ENCODE data around the gene AAMDC.

Gene AAMDC

DNA sequence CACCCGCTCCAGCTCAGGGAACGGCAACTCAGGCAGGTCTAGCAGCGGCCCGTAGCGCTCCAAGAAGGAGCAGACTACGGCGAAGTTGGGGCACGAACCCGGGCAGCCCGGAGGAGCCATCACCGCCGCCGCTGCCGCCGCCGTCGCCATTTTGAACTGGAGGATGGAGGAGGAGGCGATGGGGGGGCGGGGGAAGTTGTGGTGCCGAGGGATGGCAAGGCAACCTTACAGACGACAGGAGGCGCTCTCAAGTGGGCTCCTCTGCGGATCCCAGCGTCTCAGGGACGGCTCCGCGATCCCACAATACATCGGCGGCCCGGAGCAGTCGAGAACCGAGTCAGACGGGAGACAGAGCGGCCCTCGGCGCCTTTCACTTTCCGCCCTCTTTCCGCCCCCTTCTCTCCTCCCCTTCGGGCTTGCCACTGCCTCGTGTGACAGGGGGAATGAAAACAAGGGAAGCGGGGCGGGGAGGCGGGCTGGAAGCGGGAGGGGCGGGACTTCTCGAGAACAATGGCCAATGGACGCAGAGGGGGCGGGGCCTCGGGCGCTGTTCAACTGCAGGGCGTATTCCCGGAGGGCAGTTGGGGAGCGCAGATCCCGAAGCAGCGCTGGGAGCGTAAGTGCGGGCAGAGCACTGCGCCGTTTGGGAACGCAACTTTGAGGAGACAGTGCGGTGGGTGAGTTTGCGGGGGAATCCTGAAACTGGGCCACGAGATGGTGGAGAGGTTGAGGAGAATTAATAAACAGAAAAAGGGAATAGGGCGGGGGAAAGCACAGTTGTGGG lies at the start of gene AAMDC, which contains the start of gene RSF1:
TSS of gene AAMDC (plus strand) at position 580 of the 784 bp plus-strand sequence. CDS start 21,353 bp downstream, outside the sequence.
TSS of gene RSF1 (minus strand) at position 158 of the 784 bp plus-strand sequence. CDS start at position 150, 8 bp downstream.
- DNase-seq (ENCODE audit: low read depth in 2 of 2), result peak; percentile 98

DNA sequence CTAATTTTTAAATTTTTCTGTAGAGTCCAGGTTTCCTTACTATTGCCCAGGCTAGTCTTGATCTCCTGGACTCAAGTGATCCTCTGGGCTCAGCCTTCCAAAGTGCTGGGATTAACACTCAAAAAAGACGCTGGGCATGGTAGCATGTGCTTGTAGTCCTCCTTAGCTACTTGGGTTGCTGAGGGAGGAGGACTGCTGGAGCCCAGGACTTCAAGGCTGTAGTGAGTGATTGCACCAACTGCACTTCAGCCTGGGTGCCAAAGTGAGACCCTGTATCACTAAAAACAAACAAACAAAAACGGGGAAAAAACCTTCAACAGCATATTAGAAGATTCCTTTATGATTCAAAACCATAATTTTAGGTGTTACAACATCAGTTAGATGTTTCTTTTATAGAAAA lies 45.0 kb upstream of the AAMDC start:
- DNase-seq (ENCODE audit: low read depth in 2 of 2), result no peak

DNA sequence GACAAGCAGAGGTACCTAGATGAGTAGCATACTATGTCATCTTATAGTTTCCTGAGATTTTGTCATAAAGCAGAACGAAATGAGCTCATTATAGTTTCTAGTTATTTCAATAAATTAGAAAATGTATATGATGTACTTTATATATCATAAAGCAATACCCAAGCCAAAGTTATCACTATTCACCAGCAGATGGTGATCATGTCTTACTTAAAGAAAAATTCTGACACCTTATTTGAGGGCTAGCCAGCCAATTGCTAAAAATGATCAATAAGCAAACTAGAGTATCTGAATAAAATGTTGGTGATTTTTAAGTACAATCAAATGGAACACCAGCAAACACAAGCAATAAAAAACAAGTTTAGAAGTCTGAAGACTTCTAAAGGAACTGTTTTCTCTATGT lies 44.5 kb upstream of the AAMDC start:
- DNase-seq (ENCODE audit: low read depth in 2 of 2), result no peak

DNA sequence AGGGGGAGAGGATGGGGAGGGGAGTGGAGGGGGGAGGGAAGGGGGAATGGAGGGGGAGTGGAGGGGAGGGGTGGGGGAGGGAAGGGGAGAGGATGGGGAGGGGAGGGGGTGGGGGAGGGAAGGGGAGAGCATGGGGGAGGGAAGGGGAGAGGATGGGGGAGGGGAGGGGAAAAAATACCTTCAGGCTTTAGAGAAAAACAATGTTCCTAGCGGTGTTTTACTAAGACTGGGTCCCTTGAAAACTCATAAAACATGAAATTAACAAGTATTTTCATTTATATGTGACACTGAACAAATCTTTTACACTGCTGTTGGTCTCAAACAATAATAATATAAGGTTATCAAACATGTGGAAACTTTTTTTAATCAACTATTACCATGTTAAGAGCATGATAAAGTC lies 42.8 kb upstream of the AAMDC start:
- no peak for DNase-seq (ENCODE audit: low read depth in 2 of 2)

DNA sequence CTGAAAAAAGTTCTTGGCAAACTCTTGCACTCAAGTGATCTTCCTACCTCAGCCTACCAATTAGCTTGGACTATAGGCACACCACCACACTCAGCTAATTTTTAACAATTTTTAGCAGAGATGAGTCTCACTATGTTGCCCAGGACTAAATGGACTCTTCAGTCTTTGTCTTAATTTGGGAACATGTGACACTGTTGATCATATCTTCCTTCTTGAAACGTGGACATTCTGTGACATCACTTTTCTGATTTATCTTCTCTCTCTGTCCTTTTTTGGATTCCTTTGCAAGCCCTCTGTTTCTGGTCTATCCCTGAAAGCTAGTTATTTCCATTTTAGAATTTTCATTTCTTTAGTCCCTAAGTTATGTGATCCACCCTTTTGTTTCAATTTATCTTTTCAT lies 42.4 kb upstream of the AAMDC start:
- no peak for DNase-seq (ENCODE audit: low read depth in 2 of 2)

DNA sequence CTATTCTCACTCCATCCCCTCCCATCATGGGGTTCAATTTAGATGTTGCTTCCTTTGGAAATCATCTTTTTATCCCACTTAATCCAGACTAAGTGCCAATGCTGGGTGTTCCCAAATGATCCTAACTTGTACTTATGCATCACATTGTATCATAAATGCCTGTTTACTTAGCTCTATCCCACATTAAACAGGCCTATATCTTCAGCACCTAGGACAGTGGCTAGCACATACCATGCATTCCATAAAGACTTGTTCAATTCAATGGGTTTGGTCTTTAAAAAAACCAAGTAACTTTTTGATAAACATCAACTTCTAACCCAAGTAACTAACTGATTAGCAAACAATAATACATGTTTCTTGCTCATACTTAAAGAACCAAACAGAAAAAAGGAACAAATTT lies 41.0 kb upstream of the AAMDC start:
- peak in 1 of 2 experiments; percentile 3 for DNase-seq (ENCODE audit: low read depth in 2 of 2)

DNA sequence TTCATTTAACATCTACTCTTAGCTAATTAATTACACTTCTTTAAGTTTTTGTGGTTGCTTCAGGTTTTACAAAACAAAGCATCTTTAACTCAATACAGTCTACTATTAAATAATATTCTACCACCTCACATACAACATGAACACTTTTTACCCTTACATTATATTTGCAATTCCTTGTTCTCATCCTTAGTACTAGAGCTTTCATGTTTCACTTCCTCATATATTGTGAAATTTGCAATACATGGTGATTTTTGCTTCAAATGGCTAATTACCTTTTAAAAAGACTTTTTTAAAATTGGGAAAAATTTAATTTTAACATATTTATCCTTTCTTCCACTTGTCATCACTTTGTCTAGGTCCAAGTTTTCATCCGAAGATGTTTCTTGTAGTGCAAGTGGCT lies 37.9 kb upstream of the AAMDC start:
- no peak for DNase-seq (ENCODE audit: low read depth in 2 of 2)

DNA sequence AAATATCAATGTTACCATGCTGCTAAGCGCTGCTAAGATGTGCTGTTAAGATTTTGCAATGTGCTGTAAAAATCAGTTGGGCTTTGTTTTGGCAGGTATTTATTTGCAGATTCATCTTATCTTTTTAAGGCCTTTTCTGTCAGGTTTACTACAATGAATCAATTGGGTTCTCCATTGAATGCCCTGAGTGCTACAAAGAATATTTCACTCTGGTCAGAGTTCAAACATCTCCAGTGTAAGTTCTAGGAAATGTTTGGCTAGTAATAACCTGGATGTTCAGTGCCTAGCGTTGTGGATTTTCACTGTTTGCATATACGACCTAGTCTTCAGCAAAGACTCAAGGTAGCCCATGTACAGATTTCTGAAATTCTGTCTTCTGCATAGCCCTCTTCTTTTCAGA lies 36.4 kb upstream of the AAMDC start:
- DNase-seq (ENCODE audit: low read depth in 2 of 2), result no peak

DNA sequence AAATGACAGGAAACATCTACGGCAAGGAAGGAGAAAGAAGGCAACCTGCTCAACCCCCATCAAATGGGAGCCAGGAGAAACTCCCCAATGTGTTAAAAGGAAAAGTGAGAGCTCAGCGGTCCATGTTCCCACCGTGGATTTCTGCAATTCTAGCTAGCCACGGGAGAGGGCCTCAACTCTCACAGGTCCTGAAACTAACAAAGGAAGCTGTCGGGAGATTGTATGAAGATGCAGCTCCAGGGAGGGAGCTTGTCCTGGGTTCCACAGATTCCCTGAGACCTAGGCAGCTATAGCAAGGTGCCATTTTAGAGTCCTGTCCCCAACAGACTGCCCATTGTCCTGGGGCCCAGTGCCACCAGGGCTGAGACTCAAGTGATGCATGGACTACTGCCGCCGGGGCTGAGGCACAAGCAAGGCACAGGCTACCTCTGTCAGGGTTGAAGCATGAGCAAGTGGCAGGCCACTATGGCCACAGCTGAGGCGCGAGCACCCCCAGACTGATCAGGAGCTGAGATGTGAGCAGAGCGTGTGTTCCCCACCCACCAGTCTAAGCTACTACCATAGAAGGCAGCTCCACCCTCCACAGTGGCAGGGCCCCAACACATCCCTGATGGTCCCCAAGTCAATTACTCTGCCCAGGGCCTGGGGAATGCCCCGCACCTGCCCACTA lies 31.7 kb upstream of the AAMDC start:
- no peak for DNase-seq (ENCODE audit: low read depth in 2 of 2)

DNA sequence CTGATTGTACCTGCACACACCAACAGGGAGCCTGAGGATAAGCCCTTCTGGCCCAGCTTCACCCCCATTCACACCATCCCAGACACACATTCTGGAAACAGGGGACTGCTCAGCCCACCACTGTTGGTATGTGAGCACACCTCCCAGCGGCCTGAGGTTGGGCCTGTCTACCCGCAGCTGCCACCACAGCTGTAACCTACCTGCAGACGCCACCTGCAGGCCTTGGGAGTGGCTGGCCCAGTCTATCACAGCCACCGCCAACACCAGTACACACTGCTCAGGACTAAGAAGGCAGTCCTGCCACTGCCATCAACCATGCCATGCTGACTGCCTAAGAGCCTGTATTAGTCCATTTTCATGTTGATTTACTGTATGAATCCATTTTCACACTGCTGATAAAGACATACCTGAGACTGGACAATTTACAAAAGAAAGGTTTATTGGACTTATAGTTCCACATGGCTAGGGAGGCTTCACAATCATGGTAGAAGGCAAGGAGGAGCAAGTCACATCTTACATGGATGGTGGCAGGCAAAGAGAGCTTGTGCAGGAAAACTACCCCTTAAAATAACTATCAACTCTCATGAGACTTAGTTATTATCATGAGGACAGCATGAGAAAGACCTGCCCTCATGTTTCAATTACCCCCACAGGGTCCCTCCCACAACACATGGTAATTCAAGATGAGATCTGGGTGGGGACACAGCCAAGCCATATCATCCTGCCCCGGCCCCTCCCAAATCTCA lies 31.0 kb upstream of the AAMDC start:
- no peak for DNase-seq (ENCODE audit: low read depth in 2 of 2)

DNA sequence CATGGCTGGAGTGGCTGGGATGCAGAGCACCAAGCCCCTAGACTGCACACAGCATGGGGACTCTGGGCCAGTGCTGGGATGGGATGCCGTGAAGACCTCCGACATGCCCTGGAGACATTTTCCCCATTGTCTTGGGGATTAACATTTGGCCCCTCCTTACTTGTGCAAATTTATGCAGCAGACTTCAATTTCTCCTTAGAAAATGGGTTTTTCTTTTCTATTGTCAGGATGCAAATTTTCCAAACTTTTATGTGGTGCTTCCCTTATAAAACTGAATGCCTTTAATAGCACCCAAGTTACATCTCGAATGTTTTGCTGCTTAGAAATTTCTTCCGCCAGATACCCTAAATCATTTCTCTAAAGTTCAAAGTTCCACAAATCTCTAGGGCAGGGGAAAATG lies 29.6 kb upstream of the AAMDC start:
- no peak for DNase-seq (ENCODE audit: low read depth in 2 of 2)

DNA sequence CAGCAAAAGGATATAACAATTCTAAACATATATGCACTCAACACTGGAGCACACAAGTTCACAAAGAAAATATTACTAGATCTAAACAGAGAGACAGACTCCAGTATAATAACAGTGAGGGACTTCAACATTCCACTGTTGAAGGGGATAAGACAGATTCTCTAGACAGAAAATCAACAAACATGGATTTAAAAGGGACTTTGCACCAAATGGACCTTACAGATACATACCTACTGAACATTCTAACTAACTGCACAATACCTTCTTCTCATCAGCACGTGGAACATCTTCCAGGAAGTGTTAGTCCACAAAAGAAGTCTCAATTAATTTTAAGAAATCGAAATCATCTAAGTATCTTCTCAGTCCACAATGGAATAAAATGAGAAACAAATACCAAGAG lies 27.0 kb upstream of the AAMDC start:
- DNase-seq (ENCODE audit: low read depth in 2 of 2), result no peak

DNA sequence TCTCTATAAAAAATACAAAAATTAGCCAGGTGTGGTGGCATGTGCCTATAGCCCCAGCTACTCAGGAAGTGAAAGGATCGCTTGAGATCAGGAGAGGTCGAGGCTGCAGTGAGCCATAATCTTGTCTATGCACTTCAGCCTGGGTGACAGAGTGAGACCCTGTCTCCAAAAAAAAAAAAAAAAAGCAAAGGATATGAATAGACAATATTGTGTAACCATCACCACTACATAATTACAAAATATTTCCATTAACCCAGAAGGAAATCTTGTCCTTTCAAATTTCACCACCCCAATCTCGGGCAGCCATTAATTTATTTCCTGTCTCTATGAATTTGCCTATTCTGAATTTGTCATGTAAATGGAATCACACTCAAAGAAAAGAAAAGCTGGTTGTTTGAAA lies 21.6 kb upstream of the AAMDC start:
- no peak for DNase-seq (ENCODE audit: low read depth in 2 of 2)

DNA sequence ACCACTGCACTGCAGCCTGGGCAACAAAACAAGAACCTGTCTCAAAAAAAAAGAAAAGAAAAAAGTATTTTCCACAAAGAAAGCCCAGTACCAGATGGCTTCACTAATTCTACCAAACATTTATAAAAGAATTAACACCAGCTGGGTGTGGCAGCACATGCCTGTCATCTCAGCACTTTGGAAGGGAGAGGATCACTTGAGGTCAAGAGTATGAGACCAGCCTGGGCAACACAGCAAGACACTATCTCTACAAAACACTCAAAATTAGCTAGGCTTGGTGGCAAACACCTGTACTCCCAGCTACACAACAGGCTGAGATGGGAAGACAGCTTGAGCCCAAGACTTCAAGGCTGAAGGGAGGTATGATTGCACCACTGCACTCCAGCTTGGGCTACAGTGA lies 20.5 kb upstream of the AAMDC start:
- DNase-seq (ENCODE audit: low read depth in 2 of 2), result no peak

DNA sequence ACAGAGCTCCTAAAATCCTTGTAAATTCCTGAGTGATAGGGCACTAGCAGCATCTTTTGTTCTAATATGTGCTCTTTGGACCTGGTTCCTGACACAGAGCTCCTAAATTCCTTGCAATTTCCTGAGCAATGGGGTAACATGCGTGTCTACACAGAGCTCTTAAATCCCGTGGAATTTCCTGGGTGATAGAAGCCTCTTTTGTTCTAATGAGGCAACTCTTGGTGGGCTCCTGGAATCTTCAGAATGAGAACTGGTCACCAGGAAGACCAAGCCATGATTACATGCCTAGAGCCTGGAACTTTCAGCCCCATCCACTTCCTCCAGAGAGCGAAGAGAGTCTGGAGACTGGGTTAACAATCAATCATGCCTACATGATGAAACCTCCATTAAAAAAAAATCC lies 19.5 kb upstream of the AAMDC start:
- no peak for DNase-seq (ENCODE audit: low read depth in 2 of 2)

DNA sequence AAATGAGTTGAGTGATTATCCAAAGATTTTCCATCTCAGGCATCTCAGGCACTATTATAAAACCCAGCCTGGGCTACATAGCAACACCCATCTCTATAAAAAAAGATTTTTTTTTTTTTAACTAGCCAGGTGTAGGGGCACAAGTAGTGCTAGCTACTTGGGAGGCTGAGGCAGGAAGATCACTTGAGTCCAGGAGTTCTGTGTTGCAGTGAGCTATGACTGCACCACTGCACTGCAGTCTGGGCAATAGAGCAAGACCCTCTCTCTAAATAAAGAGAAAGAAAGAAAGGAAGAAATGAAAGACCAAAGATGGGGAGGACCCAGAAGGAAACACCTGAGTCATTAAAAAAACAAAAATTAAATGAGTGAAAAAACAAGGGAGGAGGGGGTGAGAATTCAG lies 14.5 kb upstream of the AAMDC start:
- DNase-seq (ENCODE audit: low read depth in 2 of 2), result no peak

DNA sequence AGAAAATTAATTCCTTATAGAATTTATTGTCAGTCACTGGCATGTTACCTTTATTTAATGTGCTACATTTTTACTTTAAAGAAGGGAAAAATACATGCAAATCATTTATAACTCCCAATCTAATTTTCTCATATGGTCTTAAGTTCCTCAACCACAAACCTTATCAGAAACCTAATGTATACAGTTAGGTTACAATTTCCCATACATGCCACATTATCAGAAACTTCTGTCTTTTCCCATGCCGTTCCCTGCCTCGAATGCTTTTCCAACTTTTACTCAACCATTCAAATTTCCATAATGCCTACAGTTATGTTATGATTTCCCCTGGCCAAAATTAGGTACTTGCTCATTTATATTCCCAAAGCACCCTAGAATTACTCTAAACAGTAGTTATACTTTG lies 14.0 kb upstream of the AAMDC start:
- DNase-seq (ENCODE audit: low read depth in 2 of 2), result no peak

DNA sequence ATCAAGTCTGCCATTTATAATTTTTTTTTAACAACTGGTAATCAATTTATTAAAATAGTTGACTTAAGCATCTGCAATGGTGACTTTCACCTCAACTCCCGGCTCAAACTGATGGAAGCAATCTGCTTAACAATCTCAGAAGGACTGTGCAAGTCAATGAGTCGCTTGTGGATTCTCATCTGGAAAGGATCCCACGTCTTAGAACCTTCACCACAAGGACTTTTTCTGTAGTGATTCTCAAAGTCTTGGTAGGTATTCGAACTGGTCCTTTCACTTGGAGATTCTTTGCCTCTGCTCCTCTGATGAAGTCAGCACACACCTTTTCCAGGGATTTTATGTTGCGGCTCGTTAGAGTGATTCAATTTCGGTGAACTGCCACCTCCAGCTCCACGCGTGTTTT lies 7.7 kb upstream of the AAMDC start:
- DNase-seq (ENCODE audit: low read depth in 2 of 2), result no peak

DNA sequence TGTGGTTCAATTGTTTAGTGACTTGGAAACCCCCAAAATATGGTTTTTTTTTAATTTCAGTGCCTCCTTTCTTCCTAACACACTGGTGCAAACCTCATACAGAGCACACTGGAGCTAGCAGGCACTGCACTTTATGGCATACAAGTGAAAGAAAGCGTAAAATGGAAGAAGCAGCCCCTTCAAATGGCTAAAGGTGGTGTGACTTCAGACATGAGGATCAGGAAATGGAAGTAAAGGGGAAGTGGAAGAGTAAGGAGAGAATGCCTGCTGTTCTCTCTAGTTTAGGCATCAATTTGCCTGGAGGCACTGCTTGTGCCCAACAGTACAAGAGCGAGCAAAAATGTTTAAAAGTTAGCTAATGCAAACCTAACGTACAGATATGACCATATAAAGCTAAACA lies 6.1 kb upstream of the AAMDC start:
- no peak for DNase-seq (ENCODE audit: low read depth in 2 of 2)

DNA sequence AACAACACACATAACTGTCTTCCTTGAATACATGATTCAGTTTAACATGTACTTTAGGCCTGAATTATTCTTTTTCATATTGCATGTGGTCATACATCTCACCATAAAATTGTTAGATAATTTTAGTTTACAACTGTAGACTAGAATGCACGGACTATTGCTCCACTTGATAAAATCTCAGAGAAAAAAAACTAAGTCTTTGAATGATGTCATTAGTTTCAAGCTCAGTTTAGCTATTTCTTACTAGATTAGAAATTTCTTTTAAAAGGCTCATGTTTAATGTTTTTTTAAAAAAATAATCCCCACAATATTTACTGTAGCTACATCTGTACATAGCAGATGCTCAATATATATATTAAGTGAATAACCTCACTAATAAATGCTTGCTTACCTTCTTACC lies 5.5 kb upstream of the AAMDC start:
- DNase-seq (ENCODE audit: low read depth in 2 of 2), result no peak

DNA sequence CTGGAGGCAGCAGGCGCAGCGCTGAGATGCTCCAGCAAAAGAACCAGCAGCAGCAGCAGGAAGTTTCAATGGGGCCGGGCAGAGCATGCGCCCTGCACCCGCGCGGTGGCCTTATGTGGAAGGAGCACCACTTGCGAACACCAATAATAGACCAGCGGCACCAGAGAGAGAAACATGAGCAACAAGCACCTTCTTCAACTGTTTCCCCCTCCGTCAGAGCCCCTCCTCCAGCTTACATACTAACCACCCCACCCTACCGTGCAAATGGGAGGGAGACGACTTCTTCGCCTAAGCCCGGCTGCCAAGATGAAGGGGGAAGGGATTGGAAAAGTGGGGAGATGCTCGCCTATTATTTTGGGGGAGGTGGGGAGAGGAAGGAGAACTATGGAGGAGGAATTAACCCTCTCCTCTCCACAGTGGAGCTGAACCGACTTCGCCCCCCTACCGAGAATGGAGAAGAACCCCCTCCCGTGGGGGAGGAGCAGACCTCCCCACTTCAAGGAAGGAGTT lies 1.5 kb upstream of the AAMDC start:
- peak; percentile 45 to 56 for DNase-seq (ENCODE audit: low read depth in 2 of 2)

DNA sequence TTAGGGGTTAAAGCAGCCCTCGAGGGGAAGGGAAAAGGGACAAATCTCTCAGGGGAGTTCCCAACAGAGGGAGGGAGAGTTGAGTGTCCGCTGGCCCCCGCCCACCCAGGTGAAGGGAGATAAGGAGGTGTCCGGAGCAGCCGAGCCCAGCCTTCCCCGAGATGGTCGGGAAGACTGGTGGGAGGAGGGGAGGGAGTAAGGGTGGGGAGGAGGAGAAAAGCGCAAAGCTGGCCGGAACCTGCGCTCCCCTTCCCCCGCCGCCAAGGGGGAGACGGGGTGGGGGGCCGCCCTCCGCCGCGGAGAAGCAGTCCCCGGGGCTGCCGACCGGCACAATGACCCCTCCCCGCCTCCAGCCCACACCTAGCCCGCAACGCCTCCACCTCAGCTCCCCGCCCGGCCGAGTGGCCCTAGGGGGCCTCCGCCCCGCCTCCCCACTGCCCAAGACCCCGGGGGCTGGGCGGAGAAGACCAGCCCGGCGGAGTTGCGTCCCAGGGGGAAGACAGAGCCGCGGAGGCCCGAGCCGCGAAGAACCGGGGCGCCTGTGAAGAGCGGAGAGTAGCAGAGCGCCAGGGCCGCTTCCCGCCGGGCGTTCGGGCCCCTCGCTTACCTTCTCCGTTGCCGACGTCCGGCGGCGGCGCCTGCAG lies 901 bp upstream of the AAMDC start:
- DNase-seq (ENCODE audit: low read depth in 2 of 2), result no peak

Data from fibroblast of skin of left biceps (primary cell).